ENCODE data around the gene CYP2S1.
"Not testable (repeated sequence)": the region's sequence is repeated elsewhere in the genome, so short reads cannot be mapped to it uniquely, and the experiment has no call there.

DNA sequence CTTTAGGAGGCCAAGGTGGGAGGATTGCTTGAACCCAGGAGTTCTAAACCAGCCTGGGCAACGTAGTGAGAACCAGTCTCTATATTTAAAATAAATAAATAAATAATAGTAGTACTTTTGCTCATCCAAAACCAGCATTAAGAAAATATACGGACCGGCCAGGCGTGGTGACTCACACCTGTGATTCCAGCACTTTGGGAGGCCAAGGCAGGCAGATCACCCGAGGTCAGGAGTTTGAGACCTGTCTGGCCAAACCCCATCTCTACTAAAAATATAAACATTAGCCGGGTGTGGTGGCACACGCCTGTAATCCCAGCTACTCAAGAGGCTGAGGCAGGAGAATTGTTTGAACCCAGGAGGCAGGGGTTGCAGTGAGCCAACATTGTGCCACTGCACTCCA is 42.0 kb upstream of the CYP2S1 start:
- TF ChIP-seq, protein P1, sequence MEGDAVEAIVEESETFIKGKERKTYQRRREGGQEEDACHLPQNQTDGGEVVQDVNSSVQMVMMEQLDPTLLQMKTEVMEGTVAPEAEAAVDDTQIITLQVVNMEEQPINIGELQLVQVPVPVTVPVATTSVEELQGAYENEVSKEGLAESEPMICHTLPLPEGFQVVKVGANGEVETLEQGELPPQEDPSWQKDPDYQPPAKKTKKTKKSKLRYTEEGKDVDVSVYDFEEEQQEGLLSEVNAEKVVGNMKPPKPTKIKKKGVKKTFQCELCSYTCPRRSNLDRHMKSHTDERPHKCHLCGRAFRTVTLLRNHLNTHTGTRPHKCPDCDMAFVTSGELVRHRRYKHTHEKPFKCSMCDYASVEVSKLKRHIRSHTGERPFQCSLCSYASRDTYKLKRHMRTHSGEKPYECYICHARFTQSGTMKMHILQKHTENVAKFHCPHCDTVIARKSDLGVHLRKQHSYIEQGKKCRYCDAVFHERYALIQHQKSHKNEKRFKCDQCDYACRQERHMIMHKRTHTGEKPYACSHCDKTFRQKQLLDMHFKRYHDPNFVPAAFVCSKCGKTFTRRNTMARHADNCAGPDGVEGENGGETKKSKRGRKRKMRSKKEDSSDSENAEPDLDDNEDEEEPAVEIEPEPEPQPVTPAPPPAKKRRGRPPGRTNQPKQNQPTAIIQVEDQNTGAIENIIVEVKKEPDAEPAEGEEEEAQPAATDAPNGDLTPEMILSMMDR (IDR thresholded peaks at IDR 0.05): not testable (repeated sequence)
- TF ChIP-seq POLR2AphosphoS5 (IDR thresholded peaks at IDR 0.05; ENCODE audit: insufficient read depth in 1 of 2, low read depth in 1 of 2); POLR2A (IDR thresholded peaks at IDR 0.05): not testable (repeated sequence)

Data from vagina (tissue), 2 donors.